C4-2B (cell line): ENCODE data around the gene SYT4.

Source experiments
- CTCF ChIP-seq: fragments of 450-650 bp; conservative IDR thresholded peaks from 2 replicates; pipeline ENCODE4 v1.5.1; 2017; ENCODE audit warnings: mild to moderate bottlenecking
- ZFX ChIP-seq: fragments of 450-650 bp; IDR thresholded peaks from 2 replicates; pipeline ENCODE4 v1.6.1; 2017

- TF ChIP-seq CTCF: no peak
- no peak for TF ChIP-seq ZFX
These were observed 28.6 kb downstream of the SYT4 start for GRCh38 chr18:43248610-43249249.
